Spleen (tissue), 11 donors: ENCODE results near the gene GNPTG. TPM values are rescaled to one million over a fixed set of nuclear protein-coding genes. Genes with fewer than 3 reads are reported as not detected.

Experiments
- DNase-seq: peaks from one replicate; pipeline ENCODE4 v3.0.0-alpha.2; 2020
- H3K27ac ChIP-seq, 8 donors: fragments of 200-600 bp; sonication (generic) in 7 of 8; 1 replicate in 4 of 8; 2 replicates in 4 of 8; pipeline versions ENCODE4 v1.5.0 to v1.8.0; 2016 to 2021; ENCODE audit warnings: inconsistent platforms in 4 of 8, mild to moderate bottlenecking in 4 of 8, moderate library complexity in 1 of 8
- H3K27me3 ChIP-seq, 7 donors: fragments of 200-600 bp; sonication (generic) in 6 of 7; replicated peaks in 1 of 7; 1 replicate in 4 of 7; 2 replicates in 3 of 7; pipeline versions ENCODE4 v1.5.0 to v1.8.0; 2016 to 2021; ENCODE audit warnings: inconsistent platforms in 3 of 7, mild to moderate bottlenecking in 1 of 7
- H3K36me3 ChIP-seq, 6 donors: fragments of 200-600 bp; sonication (generic) in 5 of 6; 1 replicate in 4 of 6; 2 replicates in 2 of 6; pipeline versions ENCODE4 v1.5.0 to v1.8.0; 2016 to 2021; ENCODE audit warnings: inconsistent platforms in 2 of 6
- H3K4me1 ChIP-seq, 6 donors: fragments of 200-600 bp; sonication (generic) in 5 of 6; 1 replicate in 3 of 6; 2 replicates in 3 of 6; pipeline versions ENCODE4 v1.5.0 to v1.8.0; 2016 to 2021; ENCODE audit warnings: inconsistent platforms in 3 of 6
- H3K4me3 ChIP-seq, 8 donors: fragments of 200-600 bp; sonication (generic) in 7 of 8; 1 replicate in 4 of 8; 2 replicates in 4 of 8; pipeline versions ENCODE4 v1.5.0 to v1.8.0; 2016 to 2021; ENCODE audit warnings: inconsistent platforms in 4 of 8, mild to moderate bottlenecking in 4 of 8, moderate library complexity in 2 of 8
- H3K9me3 ChIP-seq, 8 donors: fragments of 200-600 bp; sonication (generic) in 7 of 8; 1 replicate in 4 of 8; 2 replicates in 4 of 8; pipeline versions ENCODE4 v1.5.0 to v1.8.0; 2016 to 2021; ENCODE audit warnings: inconsistent platforms in 4 of 8
- POLR2A ChIP-seq, 3 donors: fragments of 450-650 bp; IDR thresholded peaks; one replicate each; pipeline ENCODE4 v1.5.1; 2017; ENCODE audit warnings: antibody characterized with exemption in 3 of 3, mild to moderate bottlenecking in 1 of 3
- POLR2AphosphoS5 ChIP-seq, 3 donors: sonication (generic); formaldehyde crosslinking; IDR thresholded peaks; one replicate each; pipeline ENCODE4 v1.5.1; 2017; ENCODE audit warnings: antibody characterized with exemption in 3 of 3
- WGBS, 5 donors: extraction: QIAGEN DNeasy Blood & Tissue Kit in 3 of 5; methylation state at CpG; one replicate each; pipeline versions ENCODE4 v1.1.5 to v1.1.7; 2013 to 2018; 5-methylcytosine and 5-hydroxymethylcytosine counted together
- intact Hi-C: fragments of 100-400 bp; cut with DNase I; formaldehyde crosslinking; loops from one replicate; pipeline ENCODE4 v1.15.0; 2023; ENCODE audit warnings: low total_unique reads
- polyA plus RNA-seq, 3 donors: library from polyadenylated mRNA; stranded (reverse); fragments of 200-250 nt; gene quantifications; one replicate each; pipeline ENCODE4 v1.2.1, GENCODE V29; 2013
- total RNA-seq, 7 donors: library from RNA; depleted of rRNA in 3 of 7; stranded (reverse); fragments of >200 nt in 3 of 7; fragmentation: NEBNext Ultra II Directional in 4 of 7; extraction: Animal tissue kit (Norgen Biotek cat#: 25700) in 4 of 7; gene quantifications; one replicate each; pipeline versions ENCODE4 v1.1.0 to v1.2.1, GENCODE V29; 2016 to 2021
- TF ChIP-seq, protein P1 (sequence below), 11 experiments: fragments of 200-600 bp in 7 of 11; fragments of 450-650 bp in 4 of 11; sonication (generic) in 4 of 11; IDR thresholded peaks in 8 of 11; conservative IDR thresholded peaks in 3 of 11; 1 replicate in 7 of 11; 2 replicates in 4 of 11; pipeline versions ENCODE4 v1.4.0 to v1.8.0; 2016 to 2021; ENCODE audit warnings: antibody characterized with exemption in 11 of 11, inconsistent platforms in 4 of 11, mild to moderate bottlenecking in 1 of 11
- donor health status: healthy with polysubstance abuse.
- donor health status: DM: no; HTN: no; CAD: no; lungs with moderate emphysema.
- donor health status: DM: no; HTN: no; CAD: no.
- donor health status: Bipolar disorder and iron deficiency.
- donor health status: healthy.
- donor health status: DM: no; HTN: no; CAD: no.
- donor health status: DM: yes; HTN: yes; CAD: no.

Gene GNPTG
- total and polyA plus RNA-seq, 10 donors = 55.6 to 80.6 (median 65.4) TPM

DNA sequence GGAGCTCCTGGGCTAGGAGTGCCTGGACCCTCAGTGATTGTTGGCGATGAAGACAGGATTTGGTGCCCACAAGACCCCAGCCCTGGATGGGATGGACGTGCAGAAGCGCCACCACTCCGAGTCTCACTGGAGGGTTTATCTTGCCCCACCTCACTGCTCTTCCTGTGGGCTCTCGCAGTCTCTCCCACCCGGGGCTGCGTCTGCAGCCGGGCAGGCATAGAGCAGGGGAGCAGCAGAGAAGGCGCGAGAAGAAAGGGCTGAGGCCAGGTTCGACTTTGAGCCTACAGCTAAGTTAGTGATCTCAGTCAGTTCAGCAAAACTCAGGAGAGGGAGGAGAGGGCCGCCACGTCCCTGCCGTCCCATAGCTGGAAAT is 35.7 kb upstream of the GNPTG start:
- H3K27me3 ChIP-seq = no peaks in the 10 kb centered on the region
- H3K4me3 ChIP-seq = no peak overlapping the region
- H3K9me3 ChIP-seq = no peaks in the 10 kb centered on the region
- peak in 1 of 3 donors; percentile 48 for TF ChIP-seq POLR2AphosphoS5 (IDR thresholded peaks at IDR 0.05)
- TF ChIP-seq, protein P1, sequence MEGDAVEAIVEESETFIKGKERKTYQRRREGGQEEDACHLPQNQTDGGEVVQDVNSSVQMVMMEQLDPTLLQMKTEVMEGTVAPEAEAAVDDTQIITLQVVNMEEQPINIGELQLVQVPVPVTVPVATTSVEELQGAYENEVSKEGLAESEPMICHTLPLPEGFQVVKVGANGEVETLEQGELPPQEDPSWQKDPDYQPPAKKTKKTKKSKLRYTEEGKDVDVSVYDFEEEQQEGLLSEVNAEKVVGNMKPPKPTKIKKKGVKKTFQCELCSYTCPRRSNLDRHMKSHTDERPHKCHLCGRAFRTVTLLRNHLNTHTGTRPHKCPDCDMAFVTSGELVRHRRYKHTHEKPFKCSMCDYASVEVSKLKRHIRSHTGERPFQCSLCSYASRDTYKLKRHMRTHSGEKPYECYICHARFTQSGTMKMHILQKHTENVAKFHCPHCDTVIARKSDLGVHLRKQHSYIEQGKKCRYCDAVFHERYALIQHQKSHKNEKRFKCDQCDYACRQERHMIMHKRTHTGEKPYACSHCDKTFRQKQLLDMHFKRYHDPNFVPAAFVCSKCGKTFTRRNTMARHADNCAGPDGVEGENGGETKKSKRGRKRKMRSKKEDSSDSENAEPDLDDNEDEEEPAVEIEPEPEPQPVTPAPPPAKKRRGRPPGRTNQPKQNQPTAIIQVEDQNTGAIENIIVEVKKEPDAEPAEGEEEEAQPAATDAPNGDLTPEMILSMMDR (IDR thresholded peaks at IDR 0.05 in 8 of 11, conservative IDR thresholded peaks at IDR 0.05 in 3 of 11) = no peak
- DNase-seq = no peak
- no peak overlapping the region for H3K27ac ChIP-seq
- H3K36me3 ChIP-seq = peaks cover 3 to 96% (median 84%) of the 10 kb centered on the region in 6 donors
- 83 to 95% (median 89%) methylated on average over 10 to 14 of the region's 14 CpGs for WGBS, 5 donors
- intact Hi-C loops = no loop called here
- H3K4me1 ChIP-seq = peaks cover 20 to 63% (median 39%) of the 10 kb centered on the region in 6 donors

DNA sequence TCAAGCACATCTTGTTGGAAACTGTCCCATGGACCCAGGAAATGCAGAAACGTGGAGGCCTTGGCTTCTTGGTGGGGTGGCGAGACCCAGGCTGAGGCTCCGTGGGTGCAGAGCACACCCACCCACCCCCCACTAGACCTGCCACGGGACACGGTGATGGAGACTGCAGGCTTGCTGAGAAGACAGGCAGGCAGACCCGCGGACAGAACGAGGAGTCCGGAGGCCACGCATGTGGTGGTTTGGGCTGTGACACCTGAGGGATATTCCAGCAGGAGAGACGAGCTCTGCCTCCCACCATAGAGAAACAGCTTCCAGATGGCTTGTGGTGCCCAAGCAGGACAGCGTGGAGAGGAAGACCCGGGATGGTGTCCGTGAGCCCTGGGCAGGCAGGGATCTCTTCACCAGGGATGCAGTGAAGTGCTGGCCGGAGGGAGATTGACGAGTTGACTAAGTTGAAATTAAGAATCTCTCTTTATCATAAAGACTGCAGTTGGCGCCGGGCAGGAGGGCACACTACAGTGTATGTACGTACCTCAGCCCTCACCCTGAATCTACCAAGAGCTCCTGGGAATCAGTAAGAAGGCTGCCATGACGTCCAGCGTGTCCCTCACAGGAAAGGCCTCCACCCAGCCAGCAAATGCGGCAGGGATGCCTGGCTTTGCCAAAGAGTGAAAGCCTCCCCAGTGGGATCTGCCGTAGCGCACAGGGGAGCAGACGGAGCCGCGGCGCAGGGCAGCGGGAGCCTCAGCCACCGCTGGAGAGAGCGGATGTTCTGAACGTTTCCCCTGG is 34.1 kb upstream of the GNPTG start:
- intact Hi-C loops = no loop called here
- H3K27me3 ChIP-seq = no peaks in the 10 kb centered on the region
- H3K4me1 ChIP-seq = peaks cover 4 to 47% (median 23%) of the 10 kb centered on the region in 6 donors
- H3K27ac ChIP-seq = no peak overlapping the region
- H3K9me3 ChIP-seq = no peaks in the 10 kb centered on the region
- peak; percentile 14 to 67 (median 24) for TF ChIP-seq POLR2AphosphoS5 (IDR thresholded peaks at IDR 0.05)
- TF ChIP-seq, protein P1 (IDR thresholded peaks at IDR 0.05 in 8 of 11, conservative IDR thresholded peaks at IDR 0.05 in 3 of 11) = no peak
- H3K4me3 ChIP-seq = no peak overlapping the region
- 91 to 93% (median 92%) methylated on average over 24 to 32 of the region's 32 CpGs for WGBS, 5 donors
- peaks cover 3 to 100% (median 91%) of the 10 kb centered on the region in 6 donors for H3K36me3 ChIP-seq
- no peak for DNase-seq

DNA sequence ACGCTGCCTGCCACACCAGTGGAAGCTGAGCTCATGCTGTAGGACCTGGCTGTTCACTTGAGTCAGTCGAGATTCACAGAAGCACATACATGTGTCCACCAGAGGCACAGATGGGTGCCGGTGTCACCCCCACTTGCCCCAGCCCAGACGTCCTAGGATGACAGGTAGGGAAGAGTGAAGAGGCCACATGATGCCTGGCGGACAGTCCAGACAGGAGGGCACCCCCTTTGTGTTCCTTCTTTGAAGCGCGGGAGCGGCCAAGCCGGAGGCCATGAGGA is 33.5 kb upstream of the GNPTG start:
- H3K4me3 ChIP-seq = no peak overlapping the region
- no peak for DNase-seq
- peaks cover 3 to 100% (median 94%) of the 10 kb centered on the region in 6 donors for H3K36me3 ChIP-seq
- WGBS, 5 donors = 76 to 83% (median 81%) methylated on average over 7 to 9 of the region's 9 CpGs
- no peak overlapping the region for H3K27ac ChIP-seq
- H3K4me1 ChIP-seq = peaks cover 0 to 42% (median 18%) of the 10 kb centered on the region in 6 donors
- no peak for TF ChIP-seq POLR2AphosphoS5 (IDR thresholded peaks at IDR 0.05)
- no peak for TF ChIP-seq POLR2A (IDR thresholded peaks at IDR 0.05)
- TF ChIP-seq, protein P1 (IDR thresholded peaks at IDR 0.05 in 8 of 11, conservative IDR thresholded peaks at IDR 0.05 in 3 of 11) = no peak
- H3K9me3 ChIP-seq = no peaks in the 10 kb centered on the region
- H3K27me3 ChIP-seq = no peaks in the 10 kb centered on the region
- intact Hi-C loops = no loop called here

DNA sequence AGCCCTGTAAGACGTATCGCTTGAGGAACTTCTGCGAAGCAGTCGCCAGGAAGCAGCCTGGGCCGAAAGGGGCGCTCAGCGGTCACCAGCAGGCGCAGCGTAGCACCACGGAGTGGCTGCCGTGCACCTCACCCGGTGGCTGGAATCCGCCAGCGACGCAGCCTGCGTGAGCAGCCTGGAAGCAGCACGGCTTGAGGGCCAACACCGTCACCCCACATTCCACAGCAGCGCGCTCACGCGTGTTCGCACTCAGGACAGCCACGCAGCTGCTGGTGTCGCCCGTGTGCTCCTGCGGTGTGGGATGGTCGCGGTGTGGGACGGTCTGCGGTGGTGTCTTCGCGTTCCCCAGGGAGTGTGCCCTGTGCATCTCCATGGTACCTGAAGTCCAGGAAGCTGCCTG is 32.7 kb upstream of the GNPTG start:
- 91 to 94% (median 91%) methylated on average over 28 to 33 of the region's 33 CpGs for WGBS, 5 donors
- TF ChIP-seq POLR2AphosphoS5 (IDR thresholded peaks at IDR 0.05) (peak; percentile 19 to 68 (median 26)), POLR2A (IDR thresholded peaks at IDR 0.05) (no peak)
- TF ChIP-seq, protein P1 (IDR thresholded peaks at IDR 0.05 in 8 of 11, conservative IDR thresholded peaks at IDR 0.05 in 3 of 11) = no peak
- Histone ChIP-seq H3K36me3 (peaks cover 3 to 100% (median 97%) of the 10 kb centered on the region in 6 donors), H3K4me3 (no peak overlapping the region), H3K9me3 (no peaks in the 10 kb centered on the region), H3K27me3 (no peaks in the 10 kb centered on the region), H3K27ac (no peak overlapping the region), H3K4me1 (peaks cover 0 to 42% (median 15%) of the 10 kb centered on the region in 6 donors)
- intact Hi-C loops = no loop called here
- DNase-seq = no peak
